H54 (cell line): ENCODE measurements around the gene NHEJ1.

Experiments used
- DNase-seq: peaks from one replicate; pipeline ENCODE4 v3.0.0; 2011; ENCODE audit warnings: low spot score, mixed read lengths; ENCODE audit not compliant: insufficient read length
- FAIRE-seq: peaks from 3 replicates; lab custom pipeline; 2011; peaks lifted over from hg19 to GRCh38; lab: Jason Lieb, UNC
- POLR2A ChIP-seq: IDR thresholded peaks from 2 replicates; pipeline ENCODE4 v1.6.1; 2011; ENCODE audit warnings: low read depth, mild to moderate bottlenecking, low read length

Gene NHEJ1

GRCh38 chr2:219089330-219089729, 71.3 kb downstream of the NHEJ1 start:
- no peak for FAIRE-seq

DNA sequence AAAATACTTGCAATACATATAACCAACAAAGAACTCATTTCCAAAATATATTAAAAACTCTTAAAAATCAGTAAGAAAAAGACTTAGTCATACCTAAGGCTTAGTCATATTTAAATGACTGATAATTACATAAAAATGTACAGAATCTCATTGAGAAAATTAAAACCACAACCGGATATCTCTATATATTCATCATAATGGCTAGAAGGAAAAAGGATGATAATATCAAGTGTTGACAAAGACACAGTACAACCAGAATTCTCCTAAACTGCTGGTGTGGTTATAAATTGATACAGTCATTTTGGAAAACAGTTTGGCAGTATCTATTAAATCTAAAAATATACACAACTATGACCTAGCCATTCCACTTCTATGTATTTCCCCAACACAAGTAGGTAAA, 72.8 kb downstream of the NHEJ1 start:
- no peak for FAIRE-seq
- no peak for DNase-seq
- TF ChIP-seq POLR2A = no peak

More at GRCh38 chr2:219089330-219089729, 71.3 kb downstream of the NHEJ1 start:
- DNase-seq = no peak
- no peak for TF ChIP-seq POLR2A

GRCh38 chr2:219087361-219087760, 73.3 kb downstream of the NHEJ1 start:
- no peak for TF ChIP-seq POLR2A
- FAIRE-seq (no peak), DNase-seq (no peak)

DNA sequence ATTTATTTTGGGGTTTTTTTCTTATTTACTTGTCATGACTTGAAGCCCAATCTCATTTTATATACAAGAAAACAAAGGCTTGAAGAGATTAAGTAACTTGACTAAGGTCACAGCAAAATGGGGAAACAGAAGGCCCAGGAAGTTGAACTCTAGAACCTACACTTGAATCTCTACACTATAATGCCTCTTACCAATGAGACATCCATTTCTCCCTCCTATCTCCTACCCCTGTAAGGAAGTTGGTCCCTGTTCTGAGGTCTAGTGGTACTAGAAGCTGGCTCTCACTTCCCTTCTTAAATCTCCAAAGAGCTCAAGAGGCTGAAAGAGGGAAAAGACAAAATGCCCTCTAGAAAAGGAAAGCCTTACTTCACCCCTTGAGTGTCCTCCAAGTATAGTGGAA, 74.4 kb downstream of the NHEJ1 start:
- no peak for TF ChIP-seq POLR2A
- no peak for DNase-seq
- FAIRE-seq = no peak

DNA sequence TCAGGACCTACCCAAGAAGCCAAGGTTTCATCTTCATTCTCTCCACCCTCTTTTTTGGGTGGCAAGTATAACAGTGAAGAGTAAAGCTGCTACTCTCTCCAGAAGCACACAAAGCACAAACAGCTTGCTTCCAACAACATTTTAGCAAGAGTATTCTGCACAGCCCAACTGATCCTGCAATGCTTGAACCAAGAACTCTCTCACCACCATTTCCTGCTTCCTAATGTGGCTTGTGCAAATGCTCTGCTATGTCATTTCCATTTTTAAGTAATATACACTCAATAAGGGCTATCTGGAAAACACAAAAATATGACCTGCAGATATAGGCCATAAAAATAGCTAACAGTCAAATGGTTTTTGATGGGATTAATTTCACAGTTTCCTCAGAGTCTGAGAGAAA, 75.8 kb downstream of the NHEJ1 start:
- no peak for TF ChIP-seq POLR2A
- DNase-seq (no peak), FAIRE-seq (no peak)

DNA sequence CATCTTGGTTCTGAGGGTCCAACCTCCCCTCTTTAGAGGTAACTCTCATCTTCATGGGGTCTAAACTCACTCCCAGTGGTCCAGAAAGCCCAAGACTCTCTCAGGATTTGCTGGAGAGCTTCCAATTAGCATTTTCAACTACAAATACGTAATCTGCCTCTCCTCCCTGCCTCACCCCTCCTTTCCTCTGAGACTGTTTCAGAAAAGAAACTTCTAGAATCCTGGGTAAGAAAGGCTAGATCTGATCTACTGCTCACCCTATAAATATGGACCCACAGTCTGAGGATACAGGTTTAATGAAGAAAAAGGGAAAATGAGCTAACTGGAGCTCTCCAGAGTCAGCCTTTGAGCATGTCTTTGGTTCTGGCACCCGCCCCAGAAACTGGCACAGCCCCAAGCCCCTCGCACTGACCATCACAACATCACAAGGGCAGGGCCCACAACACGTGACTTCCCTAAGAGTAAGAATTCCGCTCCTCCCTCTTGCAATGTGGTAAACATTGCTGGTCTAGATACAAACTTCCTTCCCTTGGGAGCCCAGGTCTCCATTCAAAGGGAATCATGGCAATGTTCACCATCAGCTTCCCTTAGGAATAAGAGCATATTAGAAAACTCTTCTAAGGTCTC, 78.2 kb downstream of the NHEJ1 start:
- DNase-seq = no peak
- FAIRE-seq = no peak

GRCh38 chr2:219081701-219082331, 78.8 kb downstream of the NHEJ1 start:
- no peak for TF ChIP-seq POLR2A
- DNase-seq (no peak), FAIRE-seq (no peak)

More for the DNA sequence above, 78.2 kb downstream of the NHEJ1 start:
- no peak for TF ChIP-seq POLR2A

DNA sequence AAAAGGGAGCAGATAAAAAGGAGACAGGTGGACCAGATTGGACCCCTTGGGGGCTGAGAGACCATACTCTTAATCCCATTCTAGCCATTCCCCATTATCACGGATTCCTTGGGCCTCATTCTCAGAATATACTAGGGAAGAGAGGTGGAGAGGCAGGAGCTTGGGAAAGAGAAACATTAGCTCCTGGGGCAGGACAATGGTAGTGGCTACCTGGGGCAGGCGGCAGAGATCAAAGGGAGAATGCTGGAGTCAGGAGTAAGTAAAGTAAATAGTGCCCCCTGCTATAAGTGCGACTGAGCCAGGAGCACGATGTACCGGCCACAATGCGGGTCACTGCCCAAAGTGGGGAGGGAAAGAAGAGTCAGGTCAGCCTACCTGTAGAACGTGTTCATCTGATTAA, 79.5 kb downstream of the NHEJ1 start:
- FAIRE-seq = no peak
- TF ChIP-seq POLR2A = no peak
- no peak for DNase-seq

GRCh38 chr2:219079417-219079816, 81.2 kb downstream of the NHEJ1 start:
- no peak for DNase-seq
- FAIRE-seq = peak; percentile 85

GRCh38 chr2:219078951-219079350, 81.7 kb downstream of the NHEJ1 start:
- DNase-seq (no peak), FAIRE-seq (no peak)
- TF ChIP-seq POLR2A = no peak

More at GRCh38 chr2:219079417-219079816, 81.2 kb downstream of the NHEJ1 start:
- no peak for TF ChIP-seq POLR2A

DNA sequence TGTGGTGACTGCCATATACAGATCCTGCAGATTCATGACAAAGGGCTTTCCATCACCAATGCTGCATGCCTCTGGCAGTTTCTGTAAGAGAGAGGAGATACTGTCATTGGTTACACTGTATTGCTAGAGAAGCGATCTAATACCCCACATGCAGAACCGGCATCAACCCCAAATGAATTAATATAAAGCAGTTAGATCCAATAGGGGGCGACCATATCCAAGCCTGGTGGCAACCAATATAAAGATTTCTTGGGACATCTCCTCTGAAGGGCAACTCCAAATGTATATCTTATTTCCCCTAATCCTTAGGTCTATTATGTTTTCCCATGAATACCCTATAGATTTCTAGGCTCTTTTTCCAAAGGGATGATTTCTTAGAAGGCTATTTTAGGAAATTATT, 82.5 kb downstream of the NHEJ1 start:
- no peak for DNase-seq
- no peak for FAIRE-seq
- TF ChIP-seq POLR2A = no peak

- DNase-seq (no peak), FAIRE-seq (no peak)
- no peak for TF ChIP-seq POLR2A
Measured at GRCh38 chr2:219076253-219076652, 84.4 kb downstream of the NHEJ1 start.

DNA sequence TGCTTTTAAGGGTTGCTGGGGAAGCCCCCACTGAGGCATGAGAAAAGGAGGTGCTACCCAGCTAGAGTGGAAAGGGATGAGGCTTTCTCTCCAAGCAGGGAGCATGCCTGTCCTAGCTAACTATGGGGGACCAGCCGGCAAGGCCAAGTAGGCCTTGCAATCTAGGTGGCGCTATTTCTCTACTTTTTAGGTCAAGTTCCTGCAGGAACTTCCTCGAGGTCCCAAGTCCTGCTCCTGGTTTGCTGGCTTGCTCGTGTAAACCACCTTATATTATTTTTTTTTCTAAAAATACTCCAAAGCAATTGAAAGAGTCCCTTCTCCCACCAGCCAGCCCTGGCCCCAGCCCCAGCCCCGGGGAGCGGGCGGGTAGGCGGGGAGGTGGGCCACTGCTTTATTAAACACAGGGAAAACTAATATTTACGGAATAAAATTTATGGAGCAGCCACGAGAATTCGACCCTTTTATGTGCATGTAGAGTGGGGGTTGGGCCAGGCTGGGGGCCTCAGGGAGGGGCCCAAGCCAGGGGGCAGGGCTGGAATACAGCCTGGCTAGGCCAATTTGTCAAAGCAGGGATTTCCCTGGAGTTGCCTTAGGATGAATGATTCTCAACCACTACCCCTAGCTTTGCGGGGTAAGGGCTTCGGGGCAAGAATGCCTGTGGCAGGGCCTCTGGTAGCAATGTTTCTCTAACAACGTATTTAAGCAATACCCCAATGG, 87.0 kb downstream of the NHEJ1 start:
- no peak for FAIRE-seq
- TF ChIP-seq POLR2A = no peak
- DNase-seq = no peak

GRCh38 chr2:219072741-219073250, 87.8 kb downstream of the NHEJ1 start:
- no peak for TF ChIP-seq POLR2A
- no peak for FAIRE-seq
- no peak for DNase-seq

DNA sequence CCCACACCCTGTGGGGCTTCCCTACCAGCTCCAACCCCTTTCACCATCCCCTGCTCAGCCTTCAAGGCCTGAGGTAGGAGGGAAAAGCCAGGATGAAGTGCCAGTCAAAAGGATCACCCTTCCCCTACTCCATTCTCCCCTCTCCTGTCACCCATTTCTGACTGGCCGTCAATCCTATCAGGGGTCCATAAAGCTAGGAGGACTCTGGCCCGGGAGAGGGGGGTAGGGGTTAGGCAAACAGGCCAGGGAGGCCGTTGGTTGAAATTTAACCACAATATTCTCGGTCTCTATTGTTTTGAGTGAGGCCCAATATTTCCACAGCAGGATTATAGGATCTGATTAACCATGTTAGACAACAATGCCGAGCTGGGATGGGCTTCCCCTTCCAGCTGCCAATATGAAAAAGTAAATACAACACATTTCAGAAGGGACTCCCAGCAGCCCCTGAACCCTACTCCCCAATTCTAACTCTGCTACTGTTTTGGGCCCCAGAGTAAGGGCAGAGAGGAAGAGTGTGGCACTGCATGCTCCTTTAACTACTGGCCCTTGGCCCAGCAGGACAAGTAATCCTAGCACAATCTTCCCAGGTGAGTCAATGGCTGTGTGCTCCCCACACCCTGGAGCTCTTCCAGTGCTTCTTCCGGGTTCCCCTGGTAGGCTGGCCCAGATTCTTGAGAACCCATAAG, 89.3 kb downstream of the NHEJ1 start:
- DNase-seq = peak; percentile 62
- TF ChIP-seq POLR2A = no peak
- peak; percentile 33 for FAIRE-seq
